ENCODE measurements around the gene SYTL5.

DNA sequence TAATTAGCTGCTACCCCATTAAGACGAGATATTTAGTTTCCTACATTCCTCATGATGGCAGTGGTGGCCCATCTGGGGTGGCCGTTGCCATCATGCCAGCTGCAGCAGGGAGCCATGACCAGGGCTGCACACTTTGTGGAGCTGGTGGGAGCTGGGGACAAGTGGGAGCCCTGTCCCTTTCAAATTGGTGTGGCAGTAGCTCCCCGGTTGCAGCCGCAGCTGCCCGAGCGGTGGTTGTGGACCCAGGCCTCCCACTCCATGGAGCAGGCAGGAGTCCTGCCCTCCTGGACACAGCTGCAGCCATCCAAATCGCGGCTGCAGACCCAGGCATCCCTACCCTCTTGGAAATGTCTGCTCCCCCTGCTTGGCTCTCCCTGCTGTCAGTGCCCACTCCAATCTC lies 9.3 kb upstream of the SYTL5 start:
- TF ChIP-seq EZH2 (IDR thresholded peaks at IDR 0.05; ENCODE audit: insufficient read depth, poor library complexity, severe bottlenecking), result no peak
- no peak for TF ChIP-seq EZH2phosphoT487 (IDR thresholded peaks at IDR 0.05; ENCODE audit: insufficient read depth, low read depth)

Data from GM23248 (cell line).